ENCODE measurements around the gene BMP5. TPM values are rescaled to one million over a fixed set of nuclear protein-coding genes. Genes with fewer than 3 reads are reported as not detected.

Gene BMP5
- total and polyA plus RNA-seq, 9 of the 15 experiments (the other 6 are each of a cell fraction or from before 2014, with no cell fraction given): not detected

DNA sequence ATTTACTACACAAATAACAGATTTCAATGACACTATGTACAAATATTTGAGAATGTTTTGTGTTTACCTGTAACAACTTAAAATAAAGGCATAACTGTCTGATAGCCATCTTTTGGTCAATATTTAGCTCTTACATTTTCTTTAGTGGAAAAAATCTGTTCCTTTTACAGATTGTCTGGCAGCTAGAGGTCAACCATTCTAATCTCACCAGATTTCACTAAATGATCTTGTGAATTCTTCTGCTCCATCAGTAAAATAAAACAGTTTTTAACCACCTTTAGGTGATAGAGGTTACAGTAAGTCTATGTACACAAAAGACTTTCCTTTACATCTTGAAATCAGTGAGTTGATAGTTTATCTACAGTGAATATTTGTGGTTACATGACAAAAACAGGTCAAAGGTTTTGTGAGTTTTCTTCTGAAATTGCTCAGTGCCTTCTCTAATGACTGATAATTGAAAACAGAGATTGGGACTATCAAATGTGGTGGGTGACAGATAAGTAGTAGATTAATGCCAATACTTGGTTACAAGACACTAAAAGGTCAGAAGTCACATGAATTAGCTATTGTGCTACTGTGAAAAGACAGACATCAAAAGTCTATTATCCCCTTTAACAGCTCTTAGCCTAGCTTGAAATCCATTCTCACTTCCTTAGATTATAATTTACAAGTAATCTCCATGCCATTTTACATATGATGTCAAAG is 47.4 kb downstream of the BMP5 start (continued):
- TF ChIP-seq THAP12 (CRISPR knock-in tag; IDR thresholded peaks at IDR 0.05) (no peak), POLR3G (IDR thresholded peaks at IDR 0.05; ENCODE audit: extremely low read depth, insufficient read length, insufficient replicate concordance) (no peak), HNRNPL (IDR thresholded peaks at IDR 0.05; ENCODE audit: low read depth, low read length) (no peak), CAMTA2 (CRISPR knock-in tag; conservative IDR thresholded peaks at IDR 0.05) (no peak)
- TF ChIP-seq, protein P1, sequence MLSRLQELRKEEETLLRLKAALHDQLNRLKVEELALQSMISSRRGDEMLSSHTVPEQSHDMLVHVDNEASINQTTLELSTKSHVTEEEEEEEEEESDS (CRISPR knock-in tag; IDR thresholded peaks at IDR 0.05): no peak

GRCh38 chr6:55826941-55827340 is 48.4 kb downstream of the BMP5 start:
- Histone ChIP-seq H3K36me3 (ENCODE audit: control insufficient read depth, insufficient read depth, low read length) (no peaks in the 10 kb centered on the region), H4K20me1 (replicated peaks; ENCODE audit: control insufficient read depth, insufficient read depth, low read length) (no peaks in the 10 kb centered on the region), H3K9ac (ENCODE audit: insufficient read depth in 1 of 2, low read depth in 2 of 2, low read length in 2 of 2) (no peak overlapping the region), H3K27ac (ENCODE audit: extremely low read depth, low read depth, low read length) (no peak overlapping the region), H2AFZ (ENCODE audit: low read depth, low read length) (no peak overlapping the region), H3K9me3 (replicated peaks; ENCODE audit: control insufficient read depth, insufficient read depth, low read depth, low read length) (no peaks in the 10 kb centered on the region), H3K27me3 (ENCODE audit: control insufficient read depth in 2 of 2, insufficient read depth in 2 of 2, low read length in 2 of 2) (no peaks in the 10 kb centered on the region), H3K4me1 (replicated peaks in 1 of 2; ENCODE audit: control insufficient read depth in 2 of 2, insufficient read depth in 2 of 2, low read length in 2 of 2) (no peaks in the 10 kb centered on the region), H3K4me2 (ENCODE audit: insufficient read depth, low read length) (no peak overlapping the region), H3K9me1 (ENCODE audit: control insufficient read depth, insufficient read depth, low read length) (no peaks in the 10 kb centered on the region), H3K4me3 (no peak overlapping the region), H3K79me2 (ENCODE audit: control insufficient read depth, insufficient read depth, low read length) (no peaks in the 10 kb centered on the region)
- no peak for ATAC-seq
- intact Hi-C loops (cut with micrococcal nuclease) (no loop called here), in situ Hi-C loops (cut with MboI) (no loop called here)
- POLR2A ChIA-PET: no interaction called here
- DNase-seq (ENCODE audit: extremely low read depth in 1 of 4, low spot score in 3 of 4): no peak
- no peak for FAIRE-seq
- CTCF ChIA-PET (ENCODE audit: low intra/inter-chr PET ratio): no interaction called here
- WGBS (ENCODE audit: insufficient coverage, low coverage, missing lambda C conversion rate): 0% methylated on average over 1 of the region's 1 CpG
- BruUV-seq (replicated peaks): no TSS peak
- TF ChIP-seq NCOR1 (IDR thresholded peaks at IDR 0.05) (no peak), ELK3 (CRISPR knock-in tag; IDR thresholded peaks at IDR 0.05) (no peak), ESRRB (CRISPR knock-in tag; IDR thresholded peaks at IDR 0.05; ENCODE audit: borderline replicate concordance) (no peak), ZNF212 (CRISPR knock-in tag; IDR thresholded peaks at IDR 0.05) (no peak), MTA1 (IDR thresholded peaks at IDR 0.05; ENCODE audit: borderline replicate concordance) (no peak), ZNF146 (CRISPR knock-in tag; IDR thresholded peaks at IDR 0.05; ENCODE audit: unreplicated experiment) (no peak), NUFIP1 (IDR thresholded peaks at IDR 0.05; ENCODE audit: partially characterized antibody) (no peak), ZBTB17 (CRISPR knock-in tag; IDR thresholded peaks at IDR 0.05) (no peak)
- TF ChIP-seq, protein P2, sequence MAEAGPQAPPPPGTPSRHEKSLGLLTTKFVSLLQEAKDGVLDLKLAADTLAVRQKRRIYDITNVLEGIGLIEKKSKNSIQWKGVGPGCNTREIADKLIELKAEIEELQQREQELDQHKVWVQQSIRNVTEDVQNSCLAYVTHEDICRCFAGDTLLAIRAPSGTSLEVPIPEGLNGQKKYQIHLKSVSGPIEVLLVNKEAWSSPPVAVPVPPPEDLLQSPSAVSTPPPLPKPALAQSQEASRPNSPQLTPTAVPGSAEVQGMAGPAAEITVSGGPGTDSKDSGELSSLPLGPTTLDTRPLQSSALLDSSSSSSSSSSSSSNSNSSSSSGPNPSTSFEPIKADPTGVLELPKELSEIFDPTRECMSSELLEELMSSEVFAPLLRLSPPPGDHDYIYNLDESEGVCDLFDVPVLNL (CRISPR knock-in tag; IDR thresholded peaks at IDR 0.05; ENCODE audit: low read depth): no peak
- TF ChIP-seq, protein P3, sequence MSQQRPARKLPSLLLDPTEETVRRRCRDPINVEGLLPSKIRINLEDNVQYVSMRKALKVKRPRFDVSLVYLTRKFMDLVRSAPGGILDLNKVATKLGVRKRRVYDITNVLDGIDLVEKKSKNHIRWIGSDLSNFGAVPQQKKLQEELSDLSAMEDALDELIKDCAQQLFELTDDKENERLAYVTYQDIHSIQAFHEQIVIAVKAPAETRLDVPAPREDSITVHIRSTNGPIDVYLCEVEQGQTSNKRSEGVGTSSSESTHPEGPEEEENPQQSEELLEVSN (IDR thresholded peaks at IDR 0.05; ENCODE audit: borderline replicate concordance in 1 of 2, extremely low read depth in 1 of 2, insufficient read depth in 1 of 2, insufficient read length in 1 of 2, low read depth in 1 of 2, low read length in 1 of 2, poor library complexity in 1 of 2, severe bottlenecking in 1 of 2): no peak

Data from K562 (cell line).